Kidney epithelial cell (primary cell): ENCODE measurements around the gene RPTOR. TPM values are rescaled to one million over a fixed set of nuclear protein-coding genes. Genes with fewer than 3 reads are reported as not detected.

Source experiments
- DNase-seq: peaks from one replicate; pipeline ENCODE4 v3.0.0-alpha.2; 2010; ENCODE audit warnings: low read depth
- H3K27me3 ChIP-seq: 2 replicates; pipeline ENCODE4 v1.6.0; 2011; ENCODE audit warnings: low read length; ENCODE audit not compliant: control insufficient read depth, insufficient read depth
- H3K36me3 ChIP-seq: 2 replicates; pipeline ENCODE4 v1.5.1; 2011; ENCODE audit warnings: low read length; ENCODE audit not compliant: control insufficient read depth, insufficient read depth
- H3K4me3 ChIP-seq: 2 replicates; pipeline ENCODE4 v1.5.1; 2011; ENCODE audit warnings: low read depth, mild to moderate bottlenecking, control low read depth, low read length
- total RNA-seq: library from RNA; depleted of rRNA; stranded (reverse); fragments of >200 nt; gene quantifications from 2 replicates; pipeline ENCODE4 v1.2.3, GENCODE V29; 2015
- TF ChIP-seq, protein P1 (sequence below): IDR thresholded peaks from 2 replicates; pipeline ENCODE4 v1.5.1; 2011; ENCODE audit warnings: mild to moderate bottlenecking, moderate library complexity, low read length, control low read depth, inconsistent platforms; ENCODE audit not compliant: insufficient read depth, poor library complexity, severe bottlenecking

RPTOR gene
- total RNA-seq, 1 donor from 2014 or later, result 22.7 TPM

DNA sequence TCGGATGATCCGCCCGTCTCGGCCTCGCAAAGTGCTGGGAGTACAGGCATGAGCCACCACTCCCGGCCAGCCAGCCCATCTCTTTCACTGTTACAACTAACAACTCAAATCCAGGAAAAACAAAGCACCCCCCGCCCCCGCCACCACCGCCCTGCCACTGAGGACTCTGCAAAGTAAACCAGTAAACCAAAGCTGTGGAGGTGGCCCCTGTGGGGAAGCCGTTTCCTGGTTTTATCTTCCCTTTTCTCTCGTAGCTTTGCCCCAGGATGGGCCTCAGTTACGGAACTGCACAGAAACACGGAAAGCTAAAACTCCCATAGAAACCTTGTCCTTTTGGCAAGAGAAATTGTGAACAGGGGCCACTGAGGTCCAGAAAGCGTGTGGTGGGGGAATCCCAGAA, 464.5 kb downstream of the RPTOR start:
- DNase-seq, result no peak
- H3K36me3 ChIP-seq, result no peaks in the 10 kb centered on the region
- TF ChIP-seq, protein P1, sequence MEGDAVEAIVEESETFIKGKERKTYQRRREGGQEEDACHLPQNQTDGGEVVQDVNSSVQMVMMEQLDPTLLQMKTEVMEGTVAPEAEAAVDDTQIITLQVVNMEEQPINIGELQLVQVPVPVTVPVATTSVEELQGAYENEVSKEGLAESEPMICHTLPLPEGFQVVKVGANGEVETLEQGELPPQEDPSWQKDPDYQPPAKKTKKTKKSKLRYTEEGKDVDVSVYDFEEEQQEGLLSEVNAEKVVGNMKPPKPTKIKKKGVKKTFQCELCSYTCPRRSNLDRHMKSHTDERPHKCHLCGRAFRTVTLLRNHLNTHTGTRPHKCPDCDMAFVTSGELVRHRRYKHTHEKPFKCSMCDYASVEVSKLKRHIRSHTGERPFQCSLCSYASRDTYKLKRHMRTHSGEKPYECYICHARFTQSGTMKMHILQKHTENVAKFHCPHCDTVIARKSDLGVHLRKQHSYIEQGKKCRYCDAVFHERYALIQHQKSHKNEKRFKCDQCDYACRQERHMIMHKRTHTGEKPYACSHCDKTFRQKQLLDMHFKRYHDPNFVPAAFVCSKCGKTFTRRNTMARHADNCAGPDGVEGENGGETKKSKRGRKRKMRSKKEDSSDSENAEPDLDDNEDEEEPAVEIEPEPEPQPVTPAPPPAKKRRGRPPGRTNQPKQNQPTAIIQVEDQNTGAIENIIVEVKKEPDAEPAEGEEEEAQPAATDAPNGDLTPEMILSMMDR, result no peak
- H3K27me3 ChIP-seq, result peaks cover 19% of the 10 kb centered on the region
- H3K4me3 ChIP-seq, result no peak overlapping the region

DNA sequence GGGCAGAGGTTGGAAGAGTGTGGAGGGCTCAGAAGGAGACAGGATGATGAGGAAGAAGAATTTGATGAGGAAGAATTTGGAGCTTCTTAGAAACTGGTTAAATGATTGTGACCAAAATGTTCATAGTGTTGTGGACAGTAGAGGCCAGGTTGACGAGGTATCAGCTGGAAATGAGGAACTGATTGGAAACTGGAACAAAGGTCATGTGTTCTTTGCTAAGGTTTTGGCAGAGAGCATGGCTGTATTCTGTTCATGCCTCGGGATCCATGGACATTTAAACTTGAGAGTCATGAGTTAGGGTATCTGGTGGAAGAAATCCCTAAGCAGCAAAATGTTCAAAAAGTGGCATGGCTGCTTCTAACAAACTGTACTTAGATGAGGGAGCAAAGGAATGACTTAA, 466.3 kb downstream of the RPTOR start:
- TF ChIP-seq, protein P1, result no peak
- DNase-seq, result no peak
- H3K4me3 ChIP-seq, result no peak overlapping the region
- peaks cover 7% of the 10 kb centered on the region for H3K27me3 ChIP-seq
- H3K36me3 ChIP-seq, result no peaks in the 10 kb centered on the region

DNA sequence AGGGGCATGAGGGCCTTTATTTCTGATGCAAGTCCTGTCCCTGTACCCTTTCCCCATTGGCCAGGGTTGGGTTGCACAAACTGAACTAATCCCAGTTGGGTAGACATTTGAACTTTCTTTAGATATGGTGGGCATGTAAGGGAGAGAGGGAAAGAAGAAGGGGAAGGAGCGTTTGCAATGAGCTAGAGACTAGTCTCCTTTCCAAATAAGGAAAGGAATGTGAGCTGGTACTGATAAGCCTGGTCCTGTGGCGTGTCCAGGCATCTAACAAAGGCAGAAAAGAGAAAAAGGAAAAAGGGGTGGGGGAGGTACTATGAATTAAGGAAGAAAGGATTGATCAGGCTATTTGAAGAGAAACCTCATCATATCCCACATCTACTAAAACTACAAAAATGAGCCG, 467.3 kb downstream of the RPTOR start:
- TF ChIP-seq, protein P1, result no peak
- Histone ChIP-seq H3K4me3 (no peak overlapping the region), H3K27me3 (peaks cover 3% of the 10 kb centered on the region), H3K36me3 (no peaks in the 10 kb centered on the region)
- DNase-seq, result no peak

DNA sequence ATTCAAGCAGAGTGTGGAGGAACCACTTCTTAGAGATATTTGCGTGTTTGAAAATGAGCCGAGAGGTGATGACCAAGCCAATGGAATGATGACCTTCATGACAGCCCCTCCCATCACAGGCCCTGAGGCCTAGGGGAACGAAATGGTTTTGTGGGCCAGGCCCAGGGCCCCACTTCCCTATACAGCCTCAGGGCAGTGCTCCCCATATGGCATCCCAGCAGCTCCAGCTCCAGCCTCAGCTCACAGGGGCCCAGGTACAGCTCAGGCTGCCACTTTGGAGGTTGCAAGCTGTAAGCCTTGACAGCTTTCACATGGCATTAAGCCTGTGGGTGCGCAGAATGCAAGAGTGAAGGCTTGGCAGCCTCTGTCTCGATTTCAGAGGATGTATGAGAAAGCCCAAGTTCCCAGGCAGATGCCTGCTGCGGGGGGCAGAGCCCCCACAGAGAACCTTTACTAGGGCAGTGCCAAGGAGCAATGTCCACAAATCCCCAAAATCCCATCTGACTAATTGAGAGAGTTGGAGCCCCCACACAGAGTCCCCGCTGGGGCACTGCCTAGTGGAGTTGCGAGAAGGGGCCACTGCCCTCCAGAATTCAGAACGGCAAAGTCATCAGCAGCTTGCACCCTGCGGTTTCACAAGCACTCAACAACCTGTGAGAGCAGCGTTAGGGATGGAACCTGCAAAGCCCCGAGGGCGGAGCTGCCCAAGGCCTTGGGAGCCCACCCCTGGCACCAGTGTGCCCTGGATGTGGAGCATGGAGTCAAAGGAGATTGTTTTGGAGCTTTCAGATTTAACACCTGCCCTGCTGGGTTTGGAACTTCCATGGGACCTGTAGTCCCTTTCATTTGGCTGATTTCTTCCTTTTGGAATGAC, 468.2 kb downstream of the RPTOR start:
- Histone ChIP-seq H3K4me3 (no peak overlapping the region), H3K27me3 (peaks cover 3% of the 10 kb centered on the region), H3K36me3 (no peaks in the 10 kb centered on the region)
- TF ChIP-seq, protein P1, result no peak
- DNase-seq, result no peak

DNA sequence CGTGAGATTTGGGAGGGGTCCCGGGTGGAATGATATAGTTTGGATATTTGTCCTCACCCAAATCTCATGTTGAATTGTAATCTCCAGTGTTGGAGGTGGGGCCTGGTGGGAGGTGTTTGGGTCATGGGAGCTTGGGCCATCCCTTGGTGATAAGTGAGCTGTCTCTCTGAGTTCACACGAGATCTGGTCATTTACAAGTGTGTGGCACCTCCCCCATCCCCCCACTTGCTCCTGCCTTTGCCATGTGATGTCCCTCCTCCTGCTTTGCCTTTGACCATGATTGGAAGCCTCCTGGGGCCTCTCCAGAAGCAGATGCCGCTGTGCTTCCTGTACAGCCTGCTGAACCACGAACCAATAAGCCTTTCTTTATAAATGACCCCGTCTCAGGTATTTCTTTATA, 469.0 kb downstream of the RPTOR start:
- Histone ChIP-seq H3K27me3 (no peaks in the 10 kb centered on the region), H3K36me3 (no peaks in the 10 kb centered on the region), H3K4me3 (no peak overlapping the region)
- DNase-seq, result no peak
- TF ChIP-seq, protein P1, result no peak

DNA sequence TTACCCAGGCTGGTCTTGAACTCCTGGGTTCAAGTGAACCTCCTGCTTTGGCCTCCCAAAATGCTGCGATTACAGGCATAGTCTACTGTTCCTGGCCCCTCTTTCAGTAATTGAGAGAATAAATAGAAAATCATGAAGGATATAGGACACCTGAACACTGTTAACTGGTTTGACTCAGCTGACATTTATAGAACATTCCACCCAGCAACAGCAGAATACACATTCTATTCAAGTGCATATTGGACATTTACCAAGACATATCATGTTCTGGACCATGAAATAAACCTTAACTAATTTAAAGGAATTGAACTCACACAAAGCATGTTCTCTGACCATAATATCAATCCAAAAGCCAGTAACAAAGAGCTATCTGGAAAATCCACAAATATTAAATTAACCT, 470.5 kb downstream of the RPTOR start:
- no peak for DNase-seq
- TF ChIP-seq, protein P1, result no peak
- Histone ChIP-seq H3K27me3 (no peaks in the 10 kb centered on the region), H3K4me3 (no peak overlapping the region), H3K36me3 (no peaks in the 10 kb centered on the region)
